Lung (tissue), 12 donors: ENCODE results near the gene ALKBH2. TPM values are rescaled to one million over a fixed set of nuclear protein-coding genes. Genes with fewer than 3 reads are reported as not detected.
A peak's percentile ranks its signal among the peaks of the same experiment; 100 is the strongest.

Source experiments
- ATAC-seq: fragments of 200-7000 bp; cut with Tn5 transposase; one replicate; pipeline ENCODE4 v1.9.1; 2020; ENCODE audit warnings: moderate number of reproducible peaks; ENCODE audit not compliant: insufficient read depth, low FRiP score
- DNase-seq, 3 donors: peaks; one replicate each; pipeline ENCODE4 v3.0.0-alpha.2; 2013 to 2017
- H3K27ac ChIP-seq, 2 donors: one replicate each; pipeline ENCODE4 v1.5.1; 2013; ENCODE audit warnings: mild to moderate bottlenecking in 2 of 2, moderate library complexity in 2 of 2, control low read depth in 1 of 2, inconsistent platforms in 1 of 2, low read depth in 1 of 2, low read length in 1 of 2
- H3K27me3 ChIP-seq, 3 donors: one replicate each; pipeline ENCODE4 v1.5.1; 2013; ENCODE audit warnings: low read length in 2 of 3; ENCODE audit not compliant: control insufficient read depth in 3 of 3, insufficient read depth in 3 of 3
- H3K36me3 ChIP-seq, 4 donors: one replicate each; pipeline ENCODE4 v1.5.1; 2013; ENCODE audit warnings: low read length in 4 of 4, mild to moderate bottlenecking in 1 of 4, moderate library complexity in 1 of 4; ENCODE audit not compliant: control insufficient read depth in 4 of 4, insufficient read depth in 4 of 4
- H3K4me1 ChIP-seq, 5 donors: one replicate each; pipeline ENCODE4 v1.5.1; 2013; ENCODE audit warnings: low read length in 5 of 5, mild to moderate bottlenecking in 2 of 5, moderate library complexity in 1 of 5; ENCODE audit not compliant: control insufficient read depth in 5 of 5, insufficient read depth in 5 of 5
- H3K4me3 ChIP-seq: one replicate; pipeline ENCODE4 v1.5.1; 2013; ENCODE audit warnings: mild to moderate bottlenecking, control low read depth, moderate library complexity
- H3K9ac ChIP-seq, 2 donors: one replicate each; pipeline ENCODE4 v1.5.1; 2013; ENCODE audit warnings: low read length in 2 of 2, control low read depth in 1 of 2; ENCODE audit not compliant: insufficient read depth in 1 of 2
- H3K9me3 ChIP-seq, 4 donors: one replicate each; pipeline ENCODE4 v1.5.1; 2013; ENCODE audit warnings: low read length in 3 of 4, mild to moderate bottlenecking in 1 of 4, moderate library complexity in 1 of 4; ENCODE audit not compliant: control insufficient read depth in 4 of 4, insufficient read depth in 3 of 4
- WGBS, 2 donors: extraction: QIAGEN DNeasy Blood & Tissue Kit; methylation state at CpG; one replicate each; pipeline ENCODE4 v1.1.7; 2013; 5-methylcytosine and 5-hydroxymethylcytosine counted together
- polyA plus RNA-seq, 2 donors: library from polyadenylated mRNA; stranded (reverse); fragments of 200-250 nt; gene quantifications; one replicate each; pipeline ENCODE4 v1.2.1, GENCODE V29; 2013
- total RNA-seq, 2 donors: library from RNA; depleted of rRNA in 1 of 2; stranded (reverse); fragments of >200 nt in 1 of 2; gene quantifications; one replicate each; pipeline ENCODE4 v1.2.1, GENCODE V29; 2014 to 2021
- TF ChIP-seq, protein P1 (sequence below): IDR thresholded peaks from 2 replicates; pipeline ENCODE4 v1.5.1; 2012; ENCODE audit warnings: mild to moderate bottlenecking; ENCODE audit errors: control extremely low read depth, extremely low read depth
- donor health status: control.
- donor health status: control.
- donor health status: Bipolar disorder and iron deficiency.
- donor health status: healthy.
- donor health status: DM: yes; HTN: yes; CAD: no.

ALKBH2 gene
- total and polyA plus RNA-seq, 4 donors: 10.7 to 42.5 (median 19.1) TPM

DNA sequence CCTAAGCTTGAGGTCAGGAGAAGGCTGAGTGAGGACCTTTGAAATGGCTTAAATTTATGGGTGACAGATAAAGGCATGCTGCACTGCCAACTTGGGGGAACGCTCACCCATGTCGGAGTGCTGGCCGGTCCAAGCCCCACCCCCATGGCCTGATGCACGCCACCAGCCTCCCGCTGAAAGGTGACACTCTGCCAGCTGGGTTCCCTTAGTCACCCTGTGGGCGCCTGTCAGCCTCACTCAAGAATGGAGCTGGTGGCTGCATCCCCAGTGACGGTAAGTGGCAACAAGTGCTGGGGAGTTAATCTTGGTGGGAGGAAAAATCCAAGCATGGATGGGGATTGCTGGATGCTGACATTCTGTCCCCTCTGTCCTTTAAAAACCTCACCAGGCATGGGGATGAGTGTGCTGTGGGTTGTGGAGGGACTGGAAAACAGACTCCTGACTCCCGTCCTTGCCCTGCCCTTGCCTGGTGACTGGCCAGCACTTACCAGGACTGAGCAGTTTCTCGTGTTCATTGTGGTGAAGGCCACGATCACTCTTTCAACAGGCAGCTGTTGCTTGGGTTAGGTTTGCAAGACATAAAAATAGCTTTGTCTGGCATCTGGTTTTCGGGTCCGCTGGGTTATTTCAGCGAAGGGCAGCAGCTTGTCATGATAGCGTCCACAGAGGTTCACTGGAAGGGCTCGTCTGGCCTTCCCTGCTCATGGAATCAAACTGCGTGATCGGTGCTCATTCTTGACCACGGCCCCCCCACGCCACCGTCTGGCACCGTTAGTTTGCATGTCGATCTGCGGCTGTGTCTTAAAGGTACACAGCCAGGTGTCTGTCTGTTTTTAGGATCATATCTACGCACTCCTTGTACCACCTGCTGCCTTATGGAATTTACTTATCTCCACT lies 38.1 kb upstream of the ALKBH2 start:
- H3K9me3 ChIP-seq: no peaks in the 10 kb centered on the region
- ATAC-seq (no peak), DNase-seq (no peak)
- H3K4me1 ChIP-seq: peaks cover 4 to 11% (median 4%) of the 10 kb centered on the region in 5 donors
- TF ChIP-seq, protein P1, sequence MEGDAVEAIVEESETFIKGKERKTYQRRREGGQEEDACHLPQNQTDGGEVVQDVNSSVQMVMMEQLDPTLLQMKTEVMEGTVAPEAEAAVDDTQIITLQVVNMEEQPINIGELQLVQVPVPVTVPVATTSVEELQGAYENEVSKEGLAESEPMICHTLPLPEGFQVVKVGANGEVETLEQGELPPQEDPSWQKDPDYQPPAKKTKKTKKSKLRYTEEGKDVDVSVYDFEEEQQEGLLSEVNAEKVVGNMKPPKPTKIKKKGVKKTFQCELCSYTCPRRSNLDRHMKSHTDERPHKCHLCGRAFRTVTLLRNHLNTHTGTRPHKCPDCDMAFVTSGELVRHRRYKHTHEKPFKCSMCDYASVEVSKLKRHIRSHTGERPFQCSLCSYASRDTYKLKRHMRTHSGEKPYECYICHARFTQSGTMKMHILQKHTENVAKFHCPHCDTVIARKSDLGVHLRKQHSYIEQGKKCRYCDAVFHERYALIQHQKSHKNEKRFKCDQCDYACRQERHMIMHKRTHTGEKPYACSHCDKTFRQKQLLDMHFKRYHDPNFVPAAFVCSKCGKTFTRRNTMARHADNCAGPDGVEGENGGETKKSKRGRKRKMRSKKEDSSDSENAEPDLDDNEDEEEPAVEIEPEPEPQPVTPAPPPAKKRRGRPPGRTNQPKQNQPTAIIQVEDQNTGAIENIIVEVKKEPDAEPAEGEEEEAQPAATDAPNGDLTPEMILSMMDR: no peak
- no peak overlapping the region for H3K4me3 ChIP-seq
- 64 to 65% methylated on average over 24 of the region's 24 CpGs for WGBS, 2 donors
- peaks cover 0 to 2% (median 0%) of the 10 kb centered on the region in 3 donors for H3K27me3 ChIP-seq
- peaks cover 0 to 1% (median 0%) of the 10 kb centered on the region in 4 donors for H3K36me3 ChIP-seq
- H3K9ac ChIP-seq: no peak overlapping the region
- peak overlapping the region in 1 of 2 donors; percentile 91 for H3K27ac ChIP-seq

DNA sequence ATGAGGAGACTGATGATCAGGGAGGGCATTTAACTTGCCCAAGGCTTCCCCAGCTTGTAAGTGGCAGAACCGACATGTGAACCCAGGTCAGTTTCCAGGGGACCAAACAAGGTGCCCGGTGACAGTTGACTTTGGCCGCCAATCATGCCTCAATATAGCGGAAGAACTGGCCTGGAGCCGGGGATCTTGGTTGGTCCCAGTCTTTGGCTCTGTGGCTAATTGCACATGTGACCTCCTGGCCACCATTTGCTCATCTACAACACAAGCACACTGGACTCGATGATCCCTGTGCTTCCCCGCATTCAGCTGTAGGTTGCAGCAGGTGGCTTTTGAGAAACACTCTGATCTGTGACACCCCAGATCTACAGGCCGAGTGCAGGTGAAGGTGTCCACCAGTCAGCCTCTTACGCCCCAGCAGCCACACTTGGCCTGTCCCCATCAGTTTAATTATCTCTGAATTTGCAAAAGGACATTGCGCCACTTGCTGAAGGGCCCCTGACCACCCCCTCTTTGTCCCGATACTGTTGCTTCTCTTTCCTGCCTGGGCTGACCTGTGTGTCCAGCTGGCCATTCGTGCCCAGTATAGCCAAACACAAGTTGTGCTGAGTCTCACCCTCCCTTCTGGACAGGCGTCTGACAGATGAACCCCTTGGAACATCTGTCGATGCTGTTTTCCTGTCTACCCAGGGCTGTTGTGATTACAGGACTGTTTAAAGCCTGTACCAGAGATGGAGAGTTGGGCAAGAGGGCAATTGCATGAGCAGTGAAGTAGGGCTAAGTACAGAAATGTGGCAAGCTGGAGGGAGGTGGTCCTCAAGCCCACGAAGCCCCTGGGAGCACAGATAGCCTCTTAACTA lies 37.3 kb upstream of the ALKBH2 start:
- 69 to 82% methylated on average over 15 of the region's 15 CpGs for WGBS, 2 donors
- DNase-seq (no peak), ATAC-seq (no peak)
- Histone ChIP-seq H3K4me3 (no peak overlapping the region), H3K9me3 (no peaks in the 10 kb centered on the region), H3K36me3 (peaks cover 0 to 1% (median 0%) of the 10 kb centered on the region in 4 donors), H3K4me1 (peaks cover 4 to 11% (median 4%) of the 10 kb centered on the region in 5 donors), H3K27me3 (peaks cover 0 to 2% (median 0%) of the 10 kb centered on the region in 3 donors), H3K9ac (no peak overlapping the region), H3K27ac (peak overlapping the region in 1 of 2 donors; percentile 83)
- TF ChIP-seq, protein P1: no peak

DNA sequence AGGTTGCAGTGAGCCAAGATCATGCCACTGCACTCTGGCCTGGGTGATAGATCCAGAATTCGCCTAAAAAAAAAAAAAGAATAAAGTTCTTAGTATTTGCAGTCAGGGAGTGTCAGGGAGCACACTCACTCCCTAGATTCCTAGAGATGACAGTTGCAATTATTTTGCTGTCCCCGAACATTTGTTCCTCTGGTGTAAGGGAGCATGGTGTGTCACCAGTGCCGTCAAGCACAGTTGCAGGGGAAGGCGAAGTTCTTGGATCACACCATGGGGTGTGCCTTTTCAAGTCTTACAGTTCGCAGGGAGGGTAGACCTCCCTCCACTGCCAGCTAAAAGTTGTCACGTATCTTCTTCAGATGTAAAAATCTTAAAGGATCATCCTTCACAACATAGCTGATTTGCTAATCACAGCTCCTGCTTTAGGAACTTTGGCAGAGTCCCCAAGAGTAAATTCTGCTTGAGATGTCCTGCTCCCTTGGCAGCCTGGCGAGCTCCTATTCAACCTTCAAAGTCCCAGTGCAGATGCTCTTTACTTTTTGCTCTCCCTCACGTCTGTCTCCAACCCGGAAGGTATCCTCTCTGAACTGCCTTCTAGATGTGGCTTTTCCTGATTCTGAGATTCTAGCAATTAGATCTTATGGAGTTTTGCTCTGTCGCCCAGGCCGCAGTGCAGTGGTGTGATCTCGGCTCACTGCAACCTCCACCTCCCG lies 34.4 kb upstream of the ALKBH2 start:
- Histone ChIP-seq H3K4me3 (no peak overlapping the region), H3K4me1 (peaks cover 1 to 6% (median 4%) of the 10 kb centered on the region in 5 donors), H3K27ac (no peak overlapping the region), H3K9me3 (no peaks in the 10 kb centered on the region), H3K27me3 (peaks cover 0 to 2% (median 0%) of the 10 kb centered on the region in 3 donors), H3K36me3 (no peaks in the 10 kb centered on the region), H3K9ac (no peak overlapping the region)
- DNase-seq (no peak), ATAC-seq (no peak)
- 94 to 95% methylated on average over 13 of the region's 13 CpGs for WGBS, 2 donors
- TF ChIP-seq, protein P1: no peak
